GM23338 (cell line): ENCODE measurements around the gene ATP1B4. TPM values are rescaled to one million over a fixed set of nuclear protein-coding genes. Genes with fewer than 3 reads are reported as not detected.

Experiments used
- ATAC-seq: fragments of 200-7000 bp; cut with Tn5 transposase; 3 replicates; pipeline ENCODE4 v1.9.1; 2020
- DNase-seq: peaks from one replicate; pipeline ENCODE4 v3.0.0-alpha.2; 2015; ENCODE audit warnings: low spot score
- H2AFZ ChIP-seq: fragments of 200-600 bp; sonication (generic); 2 replicates; pipeline ENCODE4 v1.8.0; 2016; ENCODE audit warnings: antibody characterized with exemption, mild to moderate bottlenecking, moderate library complexity
- H3F3A ChIP-seq: fragments of 200-600 bp; sonication (generic); replicated peaks from 2 replicates; pipeline ENCODE4 v1.8.0; 2017; ENCODE audit warnings: antibody characterized with exemption, mixed run types, low read depth
- H3K27ac ChIP-seq: fragments of 200-600 bp; sonication (generic); 2 replicates; pipeline ENCODE4 v1.6.1; 2016; ENCODE audit warnings: low read depth
- H3K27me3 ChIP-seq: fragments of 200-600 bp; sonication (generic); 2 replicates; pipeline ENCODE4 v1.8.0; 2016; ENCODE audit warnings: mild to moderate bottlenecking, mixed run types, moderate library complexity; ENCODE audit not compliant: insufficient read depth
- H3K36me3 ChIP-seq: fragments of 200-600 bp; sonication (generic); 2 replicates; pipeline ENCODE4 v1.8.0; 2016; ENCODE audit warnings: mild to moderate bottlenecking; ENCODE audit not compliant: insufficient read depth
- H3K4me1 ChIP-seq: fragments of 200-600 bp; sonication (generic); 2 replicates; pipeline ENCODE4 v1.8.0; 2016; ENCODE audit warnings: mild to moderate bottlenecking, moderate library complexity; ENCODE audit not compliant: insufficient read depth
- H3K4me2 ChIP-seq: fragments of 200-600 bp; sonication (generic); 2 replicates; pipeline ENCODE4 v1.7.1; 2017; ENCODE audit warnings: mixed run types
- H3K4me3 ChIP-seq: fragments of 200-600 bp; sonication (generic); 2 replicates; pipeline ENCODE4 v1.6.1; 2016; ENCODE audit warnings: mixed run types
- H3K79me2 ChIP-seq: fragments of 200-600 bp; sonication (generic); replicated peaks from 2 replicates; pipeline ENCODE4 v1.8.0; 2017; ENCODE audit warnings: mild to moderate bottlenecking; ENCODE audit not compliant: insufficient read depth
- H3K9me2 ChIP-seq: fragments of 200-600 bp; sonication (generic); 2 replicates; pipeline ENCODE4 v1.8.0; 2017; ENCODE audit not compliant: insufficient read depth
- H4K20me1 ChIP-seq: fragments of 200-600 bp; sonication (generic); replicated peaks from 2 replicates; pipeline ENCODE4 v1.8.0; 2017; ENCODE audit warnings: mild to moderate bottlenecking; ENCODE audit not compliant: insufficient read depth
- H3K27ac Mint-ChIP-seq: 2 replicates; pipeline ENCODE4 v1.8.0; 2020; ENCODE audit warnings: inconsistent platforms, mild to moderate bottlenecking, moderate library complexity, mixed read lengths
- H3K27me3 Mint-ChIP-seq: 3 replicates; pipeline ENCODE4 v1.8.0; 2022; ENCODE audit warnings: low read depth, mild to moderate bottlenecking, moderate library complexity, mixed read lengths, inconsistent platforms; ENCODE audit not compliant: insufficient read depth, poor library complexity
- H3K36me3 Mint-ChIP-seq: 3 replicates; pipeline ENCODE4 v1.8.0; 2021; ENCODE audit warnings: low read depth, mild to moderate bottlenecking, inconsistent platforms, moderate library complexity, mixed read lengths
- H3K4me1 Mint-ChIP-seq: 3 replicates; pipeline ENCODE4 v1.8.0; 2020; ENCODE audit warnings: mild to moderate bottlenecking, inconsistent platforms, mixed read lengths
- H3K4me3 Mint-ChIP-seq: 3 replicates; pipeline ENCODE4 v1.8.0; 2021; ENCODE audit warnings: moderate library complexity, mild to moderate bottlenecking, inconsistent platforms, mixed read lengths
- H3K9me3 Mint-ChIP-seq: 3 replicates; pipeline ENCODE4 v1.8.0; 2020; ENCODE audit warnings: moderate library complexity, mild to moderate bottlenecking, inconsistent platforms, mixed read lengths
- CTCF ChIP-seq, 2 experiments: fragments of 200-600 bp in 1 of 2; sonication (generic) in 1 of 2; conservative IDR thresholded peaks; 2 replicates each; pipeline versions ENCODE4 v1.5.1 to v1.6.1; 2016 to 2017; ENCODE audit warnings: antibody characterized with exemption in 2 of 2, low read depth in 2 of 2, mild to moderate bottlenecking in 2 of 2, moderate library complexity in 1 of 2
- ZNF331 ChIP-seq: fragments of 250-450 bp; sonication (Bioruptor Pico); IDR thresholded peaks from 2 replicates; pipeline ENCODE4 v1.5.0; 2020; ENCODE audit warnings: low read depth, mild to moderate bottlenecking, moderate library complexity
- polyA plus RNA-seq: library from polyadenylated mRNA; unstranded; fragments of >200 nt; fragmentation: Nextera tagmentation; extraction: Ambion mirVana; gene quantifications from 2 replicates; pipeline ENCODE4 v1.2.1, GENCODE V29; 2016
- total RNA-seq: library from RNA; depleted of rRNA; stranded (reverse); fragments of >200 nt; shearing (Covaris generic); gene quantifications from 2 replicates; pipeline ENCODE4 v1.2.3, GENCODE V29; 2014
- TF ChIP-seq, protein P1 (sequence below): IDR thresholded peaks from one replicate; pipeline ENCODE4 v1.6.1; 2018; ENCODE audit warnings: antibody characterized with exemption; ENCODE audit not compliant: unreplicated experiment

Gene ATP1B4
- total and polyA plus RNA-seq, 2 experiments from 2014 or later, result not detected

DNA sequence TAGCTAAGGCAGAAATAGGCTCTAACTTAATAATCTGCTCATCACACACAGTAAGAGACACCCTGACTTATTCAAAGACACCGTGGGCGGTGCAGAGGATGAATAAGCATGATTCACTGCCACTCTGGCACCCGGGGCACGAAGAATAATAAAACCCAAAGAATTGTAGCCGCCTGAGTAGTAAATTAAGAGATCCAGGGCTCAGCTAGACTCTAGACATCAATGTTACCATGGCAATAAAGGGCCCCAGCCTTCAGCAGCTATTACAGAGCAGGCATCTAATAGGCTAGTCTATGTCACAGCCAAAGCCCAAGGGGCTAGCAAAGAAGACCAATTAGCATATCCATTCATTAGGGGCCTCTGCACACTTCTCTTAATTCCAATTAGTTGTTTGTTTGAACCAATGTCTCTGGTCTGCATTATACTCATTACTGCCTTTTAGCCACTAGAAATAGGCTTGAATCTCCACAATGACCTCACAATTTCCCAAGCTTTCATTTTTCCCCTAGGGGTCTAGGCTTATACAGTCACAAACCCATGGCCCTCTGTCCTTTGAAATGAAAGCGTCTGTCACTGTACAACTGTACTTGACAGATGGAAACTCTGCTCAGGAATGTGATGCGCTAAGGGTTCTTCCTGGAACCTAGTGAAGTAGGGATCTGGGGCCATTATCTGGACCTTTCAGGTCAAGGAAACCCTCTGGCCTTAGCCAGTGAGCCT is 3.0 kb upstream of the ATP1B4 start:
- no peak for TF ChIP-seq ZNF331 (CRISPR knock-in tag)
- TF ChIP-seq, protein P1, sequence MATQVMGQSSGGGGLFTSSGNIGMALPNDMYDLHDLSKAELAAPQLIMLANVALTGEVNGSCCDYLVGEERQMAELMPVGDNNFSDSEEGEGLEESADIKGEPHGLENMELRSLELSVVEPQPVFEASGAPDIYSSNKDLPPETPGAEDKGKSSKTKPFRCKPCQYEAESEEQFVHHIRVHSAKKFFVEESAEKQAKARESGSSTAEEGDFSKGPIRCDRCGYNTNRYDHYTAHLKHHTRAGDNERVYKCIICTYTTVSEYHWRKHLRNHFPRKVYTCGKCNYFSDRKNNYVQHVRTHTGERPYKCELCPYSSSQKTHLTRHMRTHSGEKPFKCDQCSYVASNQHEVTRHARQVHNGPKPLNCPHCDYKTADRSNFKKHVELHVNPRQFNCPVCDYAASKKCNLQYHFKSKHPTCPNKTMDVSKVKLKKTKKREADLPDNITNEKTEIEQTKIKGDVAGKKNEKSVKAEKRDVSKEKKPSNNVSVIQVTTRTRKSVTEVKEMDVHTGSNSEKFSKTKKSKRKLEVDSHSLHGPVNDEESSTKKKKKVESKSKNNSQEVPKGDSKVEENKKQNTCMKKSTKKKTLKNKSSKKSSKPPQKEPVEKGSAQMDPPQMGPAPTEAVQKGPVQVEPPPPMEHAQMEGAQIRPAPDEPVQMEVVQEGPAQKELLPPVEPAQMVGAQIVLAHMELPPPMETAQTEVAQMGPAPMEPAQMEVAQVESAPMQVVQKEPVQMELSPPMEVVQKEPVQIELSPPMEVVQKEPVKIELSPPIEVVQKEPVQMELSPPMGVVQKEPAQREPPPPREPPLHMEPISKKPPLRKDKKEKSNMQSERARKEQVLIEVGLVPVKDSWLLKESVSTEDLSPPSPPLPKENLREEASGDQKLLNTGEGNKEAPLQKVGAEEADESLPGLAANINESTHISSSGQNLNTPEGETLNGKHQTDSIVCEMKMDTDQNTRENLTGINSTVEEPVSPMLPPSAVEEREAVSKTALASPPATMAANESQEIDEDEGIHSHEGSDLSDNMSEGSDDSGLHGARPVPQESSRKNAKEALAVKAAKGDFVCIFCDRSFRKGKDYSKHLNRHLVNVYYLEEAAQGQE, result no peak
- Histone ChIP-seq H3K36me3 (no peaks in the 10 kb centered on the region), H3K27ac (no peak overlapping the region), H3K4me3 (no peak overlapping the region), H4K20me1 (no peaks in the 10 kb centered on the region), H3F3A (no peaks in the 10 kb centered on the region), H3K4me2 (no peak overlapping the region), H3K4me1 (peaks cover 11% of the 10 kb centered on the region), H3K27me3 (no peaks in the 10 kb centered on the region), H3K79me2 (no peaks in the 10 kb centered on the region), H3K9me2 (no peaks in the 10 kb centered on the region), H2AFZ (no peak overlapping the region)
- Mint-ChIP-seq H3K36me3 (no peaks in the 10 kb centered on the region), H3K4me1 (peaks cover 10% of the 10 kb centered on the region; the same call in 2 of the 3 replicates), H3K27me3 (no peaks in the 10 kb centered on the region), H3K27ac (no peak overlapping the region), H3K4me3 (no peak overlapping the region), H3K9me3 (no peaks in the 10 kb centered on the region)
- DNase-seq (no peak), ATAC-seq (no peak)

DNA sequence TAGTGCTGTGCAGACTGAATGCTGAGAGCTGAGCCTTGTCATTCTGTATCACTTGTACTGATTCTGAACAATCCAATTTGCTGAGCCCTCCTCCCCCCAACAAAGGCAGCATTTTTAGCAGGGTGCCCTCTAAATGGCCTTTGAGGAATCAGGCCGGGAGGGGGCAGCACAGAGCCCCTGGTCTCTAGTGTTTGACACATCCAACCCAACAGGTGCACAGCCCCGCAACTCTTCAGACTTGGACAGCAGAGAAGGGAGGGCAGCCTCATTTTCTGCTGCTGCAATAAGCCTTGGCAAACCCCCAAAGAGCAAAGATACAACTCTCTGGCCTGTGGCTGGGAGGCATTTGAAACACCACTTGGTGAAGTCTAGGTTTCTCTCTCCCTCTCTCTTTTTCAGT is 3.4 kb downstream of the ATP1B4 start:
- peaks cover 2% of the 10 kb centered on the region for H3K27me3 Mint-ChIP-seq
- no peak overlapping the region for H3K4me3 ChIP-seq
- H3K4me1 Mint-ChIP-seq, result peaks cover 3% of the 10 kb centered on the region; the same call in 2 of the 3 replicates
- no peak overlapping the region for H3K4me3 Mint-ChIP-seq
- H3K36me3 Mint-ChIP-seq, result no peaks in the 10 kb centered on the region
- H3K27ac Mint-ChIP-seq, result no peak overlapping the region
- no peaks in the 10 kb centered on the region for H3K9me2 ChIP-seq
- H4K20me1 ChIP-seq, result no peaks in the 10 kb centered on the region
- no peaks in the 10 kb centered on the region for H3F3A ChIP-seq
- no peak overlapping the region for H2AFZ ChIP-seq
- no peaks in the 10 kb centered on the region for H3K9me3 Mint-ChIP-seq
- no peaks in the 10 kb centered on the region for H3K27me3 ChIP-seq
- peaks cover 8% of the 10 kb centered on the region for H3K4me1 ChIP-seq
- no peak overlapping the region for H3K27ac ChIP-seq
- no peaks in the 10 kb centered on the region for H3K79me2 ChIP-seq
- H3K36me3 ChIP-seq, result no peaks in the 10 kb centered on the region
- DNase-seq, result peak; percentile 69
- TF ChIP-seq CTCF (conservative IDR thresholded peaks at IDR 0.05; ENCODE audit: low read depth in 2 of 2) (peak; percentile 62 to 73), ZNF331 (CRISPR knock-in tag) (no peak)
- ATAC-seq, result peak; percentile 83
- no peak overlapping the region for H3K4me2 ChIP-seq
